PC-9 (cell line): ENCODE data around the gene TSPAN14. TPM values are rescaled to one million over a fixed set of nuclear protein-coding genes. Genes with fewer than 3 reads are reported as not detected.
"Not testable (repeated sequence)": the region's sequence is repeated elsewhere in the genome, so short reads cannot be mapped to it uniquely, and the experiment has no call there.

Source experiments
- BruUV-seq: library from RNA; stranded (reverse); fragments of 400-500 nt; replicated peaks from 2 replicates; lab custom pipeline; 2021; lab: Mats Ljungman, UMichigan
- CTCF ChIA-PET: fragments of 300-600 bp; sonication (Branson Sonifier 250); formaldehyde crosslinking; loops from one replicate; lab custom pipeline; 2022; ENCODE audit warnings: antibody characterized with exemption; lab: Charles Lee
- POLR2A ChIA-PET: fragments of 300-600 bp; sonication (Branson Sonifier 250); formaldehyde crosslinking; loops from one replicate; lab custom pipeline; 2022; ENCODE audit warnings: antibody characterized with exemption; ENCODE audit not compliant: unreplicated experiment; lab: Charles Lee
- DNase-seq, 2 experiments: peaks; one replicate each; pipeline versions ENCODE4 v3.0.0 to v3.0.0-alpha.2; 2015 to 2022; ENCODE audit warnings: mixed read lengths in 1 of 2
- H2AFZ ChIP-seq: fragments of 200-600 bp; sonication (generic); 2 replicates; pipeline ENCODE4 v1.8.1; 2017; ENCODE audit warnings: antibody characterized with exemption
- H3F3A ChIP-seq: fragments of 200-600 bp; sonication (generic); 2 replicates; pipeline ENCODE4 v1.8.1; 2017; ENCODE audit warnings: antibody characterized with exemption, mild to moderate bottlenecking, low read depth; ENCODE audit not compliant: insufficient read depth
- H3K27ac ChIP-seq: fragments of 200-600 bp; sonication (generic); 2 replicates; pipeline ENCODE4 v1.6.1; 2016; ENCODE audit warnings: mixed run types
- H3K27me3 ChIP-seq: fragments of 200-600 bp; sonication (generic); 2 replicates; pipeline ENCODE4 v1.6.1; 2016; ENCODE audit warnings: low read depth, mixed run types; ENCODE audit not compliant: insufficient read depth
- H3K36me3 ChIP-seq: fragments of 200-600 bp; sonication (generic); 2 replicates; pipeline ENCODE4 v1.6.1; 2016; ENCODE audit warnings: low read depth, mixed run types
- H3K4me1 ChIP-seq: fragments of 200-600 bp; sonication (generic); replicated peaks from 2 replicates; pipeline ENCODE4 v1.6.1; 2016; ENCODE audit warnings: mixed run types; ENCODE audit not compliant: insufficient read depth
- H3K4me2 ChIP-seq: fragments of 200-600 bp; sonication (generic); 2 replicates; pipeline ENCODE4 v1.6.1; 2017; ENCODE audit warnings: mixed run types
- H3K4me3 ChIP-seq: fragments of 200-600 bp; sonication (generic); 2 replicates; pipeline ENCODE4 v1.6.1; 2016; ENCODE audit warnings: mixed run types
- H3K79me2 ChIP-seq: fragments of 200-600 bp; sonication (generic); 2 replicates; pipeline ENCODE4 v1.6.1; 2017; ENCODE audit warnings: low read depth, mixed run types
- H3K9me2 ChIP-seq: fragments of 200-600 bp; sonication (generic); 2 replicates; pipeline ENCODE4 v1.8.1; 2017; ENCODE audit warnings: mild to moderate bottlenecking; ENCODE audit not compliant: insufficient read depth
- H3K9me3 ChIP-seq: fragments of 200-600 bp; sonication (generic); 2 replicates; pipeline ENCODE4 v1.8.1; 2016; ENCODE audit warnings: low read depth; ENCODE audit not compliant: insufficient read depth
- H4K20me1 ChIP-seq: fragments of 200-600 bp; sonication (generic); 2 replicates; pipeline ENCODE4 v1.8.1; 2017; ENCODE audit not compliant: insufficient read depth
- EZH2 ChIP-seq: fragments of 200-600 bp; sonication (generic); IDR thresholded peaks from 2 replicates; pipeline ENCODE4 v1.8.0; 2017; ENCODE audit warnings: antibody characterized with exemption, low read depth
- intact Hi-C: fragments of 100-400 bp; cut with micrococcal nuclease; formaldehyde crosslinking; loops from one replicate; pipeline ENCODE4 v1.10.0; 2022; ENCODE audit not compliant: unreplicated experiment
- total RNA-seq: library from RNA; stranded (reverse); gene quantifications from 2 replicates; pipeline ENCODE4 v1.2.3, GENCODE V29; 2021
- TF ChIP-seq, protein P1 (sequence below): fragments of 200-600 bp; sonication (generic); conservative IDR thresholded peaks from 2 replicates; pipeline ENCODE4 v1.6.1; 2017; ENCODE audit warnings: mixed run types, antibody characterized with exemption, mild to moderate bottlenecking, moderate library complexity

The TSPAN14 gene
- total RNA-seq, 1 experiment from 2014 or later = 135 TPM

DNA sequence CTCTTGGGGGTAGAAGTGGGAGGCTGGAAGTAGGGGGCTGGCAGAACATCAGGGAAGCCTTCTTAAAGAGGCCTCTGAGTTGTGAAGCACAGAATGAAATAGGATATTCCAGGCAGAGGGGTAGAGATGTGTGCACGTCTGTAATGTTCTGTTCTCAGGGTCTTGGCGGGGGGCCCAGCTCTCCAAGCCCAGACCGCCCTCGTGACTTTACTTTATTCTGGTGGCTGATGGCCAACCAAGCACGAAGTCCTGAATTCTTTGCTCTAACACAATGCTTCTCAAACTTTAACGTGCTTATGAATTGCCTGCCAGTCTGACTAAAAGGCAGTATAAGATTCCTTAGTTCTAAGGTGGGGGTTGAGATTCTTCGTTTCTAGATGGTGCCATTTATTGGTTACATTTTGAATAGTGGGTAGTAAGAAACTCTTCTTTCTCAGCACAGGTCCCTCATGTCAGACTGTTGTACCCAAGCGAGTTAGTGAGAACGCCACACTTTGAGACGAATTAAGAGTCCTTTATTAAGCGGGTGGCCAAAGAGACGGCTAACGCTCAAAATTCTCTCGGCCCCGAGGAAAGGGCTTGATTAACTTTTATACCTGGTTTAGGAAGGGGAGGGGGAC lies 37.5 kb upstream of the TSPAN14 start:
- H3K4me2 ChIP-seq = no peak overlapping the region
- POLR2A ChIA-PET = no interaction called here
- no peak for DNase-seq
- no TSS peak for BruUV-seq
- intact Hi-C loops = no loop called here
- H2AFZ ChIP-seq = no peak overlapping the region
- no peaks in the 10 kb centered on the region for H3K9me2 ChIP-seq
- H4K20me1 ChIP-seq = peaks cover 8% of the 10 kb centered on the region
- no peaks in the 10 kb centered on the region for H3K4me1 ChIP-seq
- H3K36me3 ChIP-seq = peaks cover 18% of the 10 kb centered on the region; the same call in 1 of the 2 replicates
- peaks cover 22% of the 10 kb centered on the region for H3K79me2 ChIP-seq
- H3F3A ChIP-seq = peaks cover 3% of the 10 kb centered on the region; the same call in 1 of the 2 replicates
- no peaks in the 10 kb centered on the region for H3K27me3 ChIP-seq
- TF ChIP-seq EZH2 = no peak
- TF ChIP-seq, protein P1, sequence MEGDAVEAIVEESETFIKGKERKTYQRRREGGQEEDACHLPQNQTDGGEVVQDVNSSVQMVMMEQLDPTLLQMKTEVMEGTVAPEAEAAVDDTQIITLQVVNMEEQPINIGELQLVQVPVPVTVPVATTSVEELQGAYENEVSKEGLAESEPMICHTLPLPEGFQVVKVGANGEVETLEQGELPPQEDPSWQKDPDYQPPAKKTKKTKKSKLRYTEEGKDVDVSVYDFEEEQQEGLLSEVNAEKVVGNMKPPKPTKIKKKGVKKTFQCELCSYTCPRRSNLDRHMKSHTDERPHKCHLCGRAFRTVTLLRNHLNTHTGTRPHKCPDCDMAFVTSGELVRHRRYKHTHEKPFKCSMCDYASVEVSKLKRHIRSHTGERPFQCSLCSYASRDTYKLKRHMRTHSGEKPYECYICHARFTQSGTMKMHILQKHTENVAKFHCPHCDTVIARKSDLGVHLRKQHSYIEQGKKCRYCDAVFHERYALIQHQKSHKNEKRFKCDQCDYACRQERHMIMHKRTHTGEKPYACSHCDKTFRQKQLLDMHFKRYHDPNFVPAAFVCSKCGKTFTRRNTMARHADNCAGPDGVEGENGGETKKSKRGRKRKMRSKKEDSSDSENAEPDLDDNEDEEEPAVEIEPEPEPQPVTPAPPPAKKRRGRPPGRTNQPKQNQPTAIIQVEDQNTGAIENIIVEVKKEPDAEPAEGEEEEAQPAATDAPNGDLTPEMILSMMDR = no peak
- no peaks in the 10 kb centered on the region for H3K9me3 ChIP-seq
- H3K27ac ChIP-seq = no peak overlapping the region
- no peak overlapping the region for H3K4me3 ChIP-seq
- CTCF ChIA-PET = no interaction called here

DNA sequence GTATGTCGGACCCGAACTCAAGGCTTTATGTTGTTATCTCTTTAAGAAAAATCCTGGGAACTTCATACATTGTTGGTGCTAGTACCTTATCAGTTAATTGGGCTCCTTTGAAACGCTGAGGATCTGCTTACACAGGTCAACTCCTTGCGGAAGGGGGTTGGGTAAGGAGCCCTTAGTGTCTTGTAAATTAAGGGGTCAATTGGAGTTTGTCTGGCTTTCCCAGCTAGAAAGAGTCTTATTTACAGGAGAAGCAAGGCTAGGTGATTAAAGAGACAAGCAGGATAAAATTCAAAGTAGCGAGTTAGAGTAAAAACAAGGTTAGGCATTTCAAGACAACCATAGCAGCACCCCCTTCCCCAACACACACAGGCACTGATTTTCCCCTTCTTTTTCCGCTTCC lies 36.9 kb upstream of the TSPAN14 start:
- intact Hi-C loops, H3K4me3 ChIP-seq, H2AFZ ChIP-seq, DNase-seq, H3K9me2 ChIP-seq, H3K27ac ChIP-seq, H3K27me3 ChIP-seq, BruUV-seq, H3K4me2 ChIP-seq, CTCF ChIA-PET, H3K4me1 ChIP-seq, H3F3A ChIP-seq, POLR2A ChIA-PET, H4K20me1 ChIP-seq, H3K9me3 ChIP-seq: not testable (repeated sequence)
- H3K79me2 ChIP-seq = peaks cover 16% of the 10 kb centered on the region; the same call in 1 of the 2 replicates
- H3K36me3 ChIP-seq = peaks cover 18% of the 10 kb centered on the region; the same call in 1 of the 2 replicates

GRCh38 chr10:80421050-80421706 lies 32.9 kb upstream of the TSPAN14 start:
- Histone ChIP-seq H3K4me1 (no peaks in the 10 kb centered on the region), H3K27me3 (no peaks in the 10 kb centered on the region), H3K27ac (no peak overlapping the region), H3K4me2 (no peak overlapping the region), H3K4me3 (no peak overlapping the region), H3K79me2 (no peaks in the 10 kb centered on the region), H3K9me2 (no peaks in the 10 kb centered on the region), H3K36me3 (peaks cover 25% of the 10 kb centered on the region; the same call in 1 of the 2 replicates), H3K9me3 (no peaks in the 10 kb centered on the region), H4K20me1 (no peaks in the 10 kb centered on the region), H2AFZ (no peak overlapping the region), H3F3A (peaks cover 3% of the 10 kb centered on the region; the same call in 1 of the 2 replicates)
- intact Hi-C loops = no loop called here
- BruUV-seq = no TSS peak
- CTCF ChIA-PET = no interaction called here
- no peak for DNase-seq
- POLR2A ChIA-PET = interaction anchor here (0.7 kb wide), 1 partner anchor 14 kb away, joined by 6 read pairs; no protein-coding TSS in a partner anchor
- TF ChIP-seq EZH2 = no peak
- TF ChIP-seq, protein P1 = no peak
